ENCODE measurements around the gene REXO2.

The REXO2 gene

GRCh38 chr11:114439229-114440120 is at the start of gene REXO2:
REXO2 (plus strand) TSS chr11:114439467; CDS start chr11:114439529, 62 bp downstream.
- H3K4me3 ChIP-seq (ENCODE audit: low read depth, low read length): peak within 1 kb of the TSS; percentile 92
- TF ChIP-seq CTCF (IDR thresholded peaks at IDR 0.05; ENCODE audit: insufficient read depth, low read depth, low read length, missing control alignments): peak; percentile 29
- peak; percentile 96 for DNase-seq (ENCODE audit: low read depth)

- no peak for DNase-seq (ENCODE audit: low read depth)
- no peak overlapping the region for H3K4me3 ChIP-seq (ENCODE audit: low read depth, low read length)
- no peak for TF ChIP-seq CTCF (IDR thresholded peaks at IDR 0.05; ENCODE audit: insufficient read depth, low read depth, low read length, missing control alignments)
Measured at GRCh38 chr11:114392735-114393667, 46.3 kb upstream of the REXO2 start.

- H3K4me3 ChIP-seq (ENCODE audit: low read depth, low read length): no peak overlapping the region
- no peak for DNase-seq (ENCODE audit: low read depth)
- TF ChIP-seq CTCF (IDR thresholded peaks at IDR 0.05; ENCODE audit: insufficient read depth, low read depth, low read length, missing control alignments): peak; percentile 17
Measured at GRCh38 chr11:114395736-114396135, 43.5 kb upstream of the REXO2 start.

GRCh38 chr11:114396916-114397315 is 42.4 kb upstream of the REXO2 start:
- no peak for TF ChIP-seq CTCF (IDR thresholded peaks at IDR 0.05; ENCODE audit: insufficient read depth, low read depth, low read length, missing control alignments)
- DNase-seq (ENCODE audit: low read depth): no peak
- H3K4me3 ChIP-seq (ENCODE audit: low read depth, low read length): no peak overlapping the region

- TF ChIP-seq CTCF (IDR thresholded peaks at IDR 0.05; ENCODE audit: insufficient read depth, low read depth, low read length, missing control alignments): no peak
- no peak for DNase-seq (ENCODE audit: low read depth)
- H3K4me3 ChIP-seq (ENCODE audit: low read depth, low read length): no peak overlapping the region
Measured at GRCh38 chr11:114397349-114397982, 41.8 kb upstream of the REXO2 start.

GRCh38 chr11:114398303-114398920 is 40.9 kb upstream of the REXO2 start:
- TF ChIP-seq CTCF (IDR thresholded peaks at IDR 0.05; ENCODE audit: insufficient read depth, low read depth, low read length, missing control alignments): no peak
- no peak for DNase-seq (ENCODE audit: low read depth)
- no peak overlapping the region for H3K4me3 ChIP-seq (ENCODE audit: low read depth, low read length)
